GM19240 (cell line): ENCODE results near the gene SH2D4B.
"Not testable (repeated sequence)": the region's sequence is repeated elsewhere in the genome, so short reads cannot be mapped to it uniquely, and the experiment has no call there.

ENCODE experiments used
- DNase-seq: peaks from one replicate; pipeline ENCODE4 v3.0.0; 2011; ENCODE audit warnings: low spot score; ENCODE audit not compliant: insufficient read length

SH2D4B gene

GRCh38 chr10:80523773-80524172 is 13.9 kb upstream of the SH2D4B start:
- DNase-seq: no peak

DNA sequence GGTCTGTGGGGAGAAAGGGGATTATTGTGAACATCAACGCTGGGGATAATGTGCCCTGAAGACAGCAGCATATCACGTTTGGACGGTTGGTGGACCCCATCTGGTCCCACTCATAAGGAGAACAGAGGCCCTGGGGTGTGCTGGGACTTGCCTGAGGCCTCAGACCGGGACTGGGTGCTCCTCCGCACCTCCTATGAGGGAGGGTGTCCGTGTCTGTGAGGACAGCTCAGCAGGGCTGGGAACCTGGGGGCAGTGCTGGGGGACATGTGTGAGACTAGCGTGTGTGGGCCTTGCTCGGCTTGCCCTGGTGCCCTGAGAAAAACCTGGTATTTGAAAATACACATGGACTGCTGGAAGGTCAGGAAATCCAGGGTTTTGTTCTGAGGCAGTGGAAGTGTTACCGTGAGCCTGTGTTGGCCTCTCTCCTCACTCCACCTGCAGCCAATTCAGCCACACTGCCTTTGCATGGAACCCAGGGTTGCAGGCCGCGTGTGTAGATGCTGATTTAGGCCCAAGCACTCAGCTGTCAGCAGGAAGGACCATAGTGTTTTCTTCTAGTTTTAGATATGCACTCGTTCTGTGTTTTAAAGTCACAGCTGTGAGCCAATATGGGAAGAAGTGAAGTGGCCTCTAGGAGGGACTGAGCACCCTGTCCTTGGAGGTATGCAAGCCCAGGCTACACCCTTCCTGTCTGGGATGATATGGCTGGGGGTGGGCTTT is 13.4 kb upstream of the SH2D4B start:
- DNase-seq: no peak

DNA sequence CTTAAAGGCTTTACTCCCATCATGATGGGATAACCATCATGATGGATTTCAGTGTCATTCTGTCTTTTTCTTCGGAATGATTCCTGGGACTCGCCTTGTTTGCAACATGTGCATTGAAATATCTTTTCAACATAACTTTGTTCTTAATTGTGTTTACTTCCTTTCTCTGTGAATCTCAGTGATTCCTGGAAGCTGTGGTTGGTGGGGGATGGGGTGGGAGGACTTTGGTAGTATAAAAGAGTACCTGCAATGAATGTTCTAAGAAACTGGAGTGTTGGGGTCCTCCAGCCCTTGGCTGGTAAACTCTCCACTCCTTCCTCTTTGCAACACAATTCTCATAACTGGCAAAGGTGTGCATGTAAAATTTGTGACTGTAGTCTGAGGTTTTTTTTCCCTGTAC is 11.5 kb upstream of the SH2D4B start:
- no peak for DNase-seq

GRCh38 chr10:80526742-80527141 is 11.0 kb upstream of the SH2D4B start:
- no peak for DNase-seq

GRCh38 chr10:80528185-80528700 is 9.5 kb upstream of the SH2D4B start:
- DNase-seq: no peak

- DNase-seq: no peak
Observed at GRCh38 chr10:80528901-80529300, 8.8 kb upstream of the SH2D4B start.

DNA sequence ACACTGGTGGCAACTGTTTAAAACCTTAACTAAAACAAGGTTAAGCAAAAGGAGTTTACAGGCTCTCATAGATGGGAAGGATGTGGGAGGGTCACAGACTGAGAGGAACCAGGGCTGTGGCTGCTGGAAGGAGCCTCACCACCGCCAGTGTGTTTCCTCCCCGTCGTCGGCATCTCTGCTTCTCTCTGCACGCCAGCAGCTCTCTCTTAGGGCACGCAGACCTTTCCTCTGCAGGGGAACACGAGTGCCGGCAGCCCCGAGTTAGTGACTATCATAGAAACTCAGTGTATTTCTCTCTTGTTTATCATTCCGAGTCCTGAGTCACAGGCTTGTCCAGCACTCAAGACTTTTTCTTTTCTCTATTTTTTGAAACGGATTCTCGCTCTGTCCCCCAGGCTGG is 8.1 kb upstream of the SH2D4B start:
- DNase-seq: no peak

DNA sequence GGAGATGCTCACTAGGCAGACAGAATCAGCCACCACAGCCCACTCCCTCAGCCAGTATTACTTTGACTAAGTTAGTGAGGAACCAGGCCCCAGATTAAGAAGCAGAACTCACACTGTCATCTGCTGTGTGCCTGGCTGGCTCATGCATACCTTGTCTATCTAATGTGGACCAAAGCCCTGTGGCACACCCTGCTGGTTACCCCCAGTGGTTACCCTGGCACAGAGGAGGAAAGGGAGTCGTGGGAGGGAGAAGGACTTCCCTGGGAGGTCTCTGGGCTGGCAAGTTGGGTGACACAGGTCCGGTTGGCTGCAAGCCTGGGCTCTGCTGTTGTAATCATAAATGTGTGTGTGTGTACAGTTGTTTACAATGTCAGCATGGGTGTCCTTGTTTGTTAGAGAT is 7.5 kb upstream of the SH2D4B start:
- DNase-seq: no peak

DNA sequence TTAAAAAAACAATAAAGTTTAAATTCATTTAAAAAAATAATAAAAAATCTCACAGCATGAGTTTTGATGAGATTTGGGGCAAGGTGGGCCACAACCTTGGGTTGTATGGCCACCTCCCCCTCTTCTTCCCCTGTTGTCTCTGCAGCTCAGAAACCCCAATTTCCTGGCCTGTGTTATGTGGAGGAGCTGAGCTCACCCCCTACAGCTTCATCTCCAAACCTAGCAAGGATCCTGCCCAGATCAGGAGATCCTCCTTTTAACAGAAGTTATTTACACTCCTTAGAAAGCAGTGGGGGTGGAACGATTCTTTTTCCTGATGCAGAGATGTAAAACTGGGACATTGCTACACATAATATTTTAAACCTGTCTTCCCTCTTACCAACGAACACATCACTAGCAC is 6.9 kb upstream of the SH2D4B start:
- DNase-seq: no peak

DNA sequence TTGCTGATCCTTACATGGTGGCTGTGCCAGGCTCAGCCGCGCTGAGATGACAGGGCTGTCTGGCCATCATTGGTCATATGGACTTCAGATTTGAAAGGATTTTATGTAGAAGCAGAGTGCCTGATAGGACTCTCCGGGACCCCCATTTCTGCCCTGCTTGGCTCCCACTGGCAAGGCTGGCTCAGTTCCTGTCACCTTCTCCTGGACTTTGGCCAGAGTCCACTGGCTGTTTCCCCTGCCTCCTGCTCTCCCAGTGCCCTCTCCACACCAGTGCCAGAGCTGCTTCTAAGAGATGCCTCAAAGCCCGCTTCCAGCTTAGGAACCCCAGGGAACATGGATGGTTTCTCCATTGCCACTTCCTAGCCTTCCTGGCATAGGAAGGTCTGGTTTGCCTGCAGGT is 5.1 kb upstream of the SH2D4B start:
- DNase-seq: no peak

- not testable (repeated sequence) for DNase-seq
Observed at GRCh38 chr10:80534059-80534458, 3.6 kb upstream of the SH2D4B start.

GRCh38 chr10:80534646-80535045 is 3.1 kb upstream of the SH2D4B start:
- not testable (repeated sequence) for DNase-seq

DNA sequence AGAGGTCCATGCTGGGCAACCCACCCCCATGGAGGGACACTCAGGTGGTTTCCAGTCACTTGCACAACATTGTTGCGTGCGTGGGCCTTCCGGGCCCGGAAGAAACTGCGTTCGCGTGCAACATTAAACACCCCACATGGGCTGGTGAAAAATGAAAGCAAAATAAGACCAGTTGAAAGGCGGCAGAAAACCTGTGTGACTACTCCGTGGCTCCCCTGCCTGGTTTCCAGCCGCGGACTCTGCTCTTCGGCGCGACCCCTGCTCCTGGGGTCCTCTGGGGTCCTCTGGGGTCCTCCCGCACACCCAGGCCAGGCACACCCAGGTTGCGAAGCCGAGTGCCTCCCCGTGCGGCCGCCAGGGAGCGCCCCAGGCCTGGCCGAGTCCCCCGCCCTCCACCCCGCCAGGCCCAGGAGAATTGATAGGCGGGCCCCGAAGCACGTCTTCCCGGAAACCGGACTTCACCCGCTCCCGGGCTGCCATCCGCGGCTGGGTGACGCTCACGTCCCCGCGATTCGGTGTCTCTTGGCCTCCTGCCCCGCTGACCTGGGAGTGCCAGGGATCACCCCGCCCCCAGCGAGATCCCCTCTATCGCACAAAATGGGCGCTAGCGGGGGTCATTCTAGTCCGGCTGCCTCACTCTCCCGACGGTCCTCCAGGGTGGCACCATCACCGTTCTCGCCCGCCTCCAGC is 1.9 kb upstream of the SH2D4B start:
- peak; percentile 59 for DNase-seq

DNA sequence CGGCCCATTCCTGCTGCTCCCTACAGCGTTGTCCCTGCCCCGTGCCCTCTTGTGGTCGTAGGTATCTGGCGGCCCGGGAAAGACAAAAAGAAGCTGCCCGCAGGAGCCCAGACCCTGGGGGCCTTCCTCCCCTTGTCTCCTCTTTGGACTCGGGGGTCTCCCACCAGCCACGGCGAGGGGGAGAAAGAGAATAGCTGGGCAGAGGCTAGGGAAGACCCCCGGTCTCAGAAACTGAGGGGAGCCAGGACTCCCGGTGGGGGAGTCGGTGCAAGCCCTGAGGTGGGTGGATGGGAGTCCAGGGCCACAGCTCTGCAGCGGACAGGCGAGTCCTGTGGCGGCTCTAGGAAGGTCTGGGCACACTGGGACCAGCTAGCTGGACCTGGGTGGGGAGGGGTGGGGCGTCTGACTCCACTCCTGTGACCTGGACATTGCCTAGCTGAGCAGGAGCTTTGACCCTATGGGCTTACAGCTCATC is 1.3 kb upstream of the SH2D4B start:
- no peak for DNase-seq

DNA sequence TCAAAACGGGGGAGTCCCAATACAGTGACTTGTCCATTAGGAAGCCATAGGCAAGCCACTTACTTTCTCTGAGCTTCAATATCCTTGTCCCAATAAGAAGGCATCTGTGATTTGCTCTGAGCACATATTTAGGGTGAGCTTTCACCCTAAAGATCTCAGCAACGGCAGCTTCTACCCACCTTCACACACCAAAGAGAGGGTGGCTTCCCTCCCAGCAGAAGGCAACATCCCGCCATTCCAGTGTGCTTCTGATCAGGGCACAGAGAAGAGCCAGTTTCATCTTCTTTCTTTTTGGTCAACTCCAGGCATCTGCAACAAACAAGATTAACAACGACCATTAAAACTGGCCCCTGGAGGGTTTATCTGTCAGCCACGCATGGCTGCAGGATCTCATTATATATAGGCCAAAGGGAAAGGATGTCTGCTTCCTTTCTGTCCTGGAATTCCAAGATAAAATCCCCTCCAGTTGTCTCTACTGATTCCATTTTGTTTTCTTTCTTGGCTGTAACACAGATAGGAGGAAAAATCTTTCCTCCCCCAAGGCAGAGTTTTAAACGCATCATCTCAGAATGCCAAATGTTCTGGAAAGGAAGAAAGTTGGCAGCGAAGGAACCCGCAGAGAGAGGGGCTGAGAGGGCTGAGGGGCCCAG is 491 bp upstream of the SH2D4B start:
- no peak for DNase-seq

DNA sequence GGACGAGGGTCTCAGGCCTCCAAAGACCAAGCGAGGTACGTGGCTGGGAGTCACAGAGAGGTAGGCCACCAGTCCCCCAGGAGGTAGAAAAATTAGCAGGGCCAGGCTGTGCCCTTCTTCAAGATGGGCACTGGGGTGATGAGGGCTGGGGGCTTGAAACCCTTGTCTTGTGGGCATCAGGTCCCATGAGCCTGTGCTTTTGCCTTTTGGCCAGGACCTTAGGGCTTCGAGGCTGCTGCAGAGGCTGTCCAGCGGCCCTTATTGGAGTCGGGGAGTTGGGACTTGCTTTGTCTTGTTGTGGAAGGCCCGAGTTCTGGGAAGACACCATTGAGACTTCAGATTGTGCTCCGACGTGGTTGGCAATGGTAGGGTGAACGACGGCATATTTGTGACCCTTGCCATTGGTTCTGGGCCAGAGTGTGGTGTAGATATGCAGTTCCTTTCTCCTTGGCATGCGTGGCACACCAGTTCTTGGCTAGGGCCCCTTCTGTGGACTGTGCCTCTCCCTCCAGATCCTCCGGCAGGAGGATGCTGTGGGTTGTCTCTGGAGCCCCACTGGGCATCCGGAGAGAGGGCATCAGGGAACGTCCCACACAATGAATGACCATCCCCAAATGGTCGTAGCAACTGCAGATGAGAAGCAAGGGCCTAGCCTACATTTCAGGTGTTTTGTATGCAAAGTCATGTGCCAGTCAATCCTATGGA is 931 bp downstream of the SH2D4B start:
- no peak for DNase-seq

DNA sequence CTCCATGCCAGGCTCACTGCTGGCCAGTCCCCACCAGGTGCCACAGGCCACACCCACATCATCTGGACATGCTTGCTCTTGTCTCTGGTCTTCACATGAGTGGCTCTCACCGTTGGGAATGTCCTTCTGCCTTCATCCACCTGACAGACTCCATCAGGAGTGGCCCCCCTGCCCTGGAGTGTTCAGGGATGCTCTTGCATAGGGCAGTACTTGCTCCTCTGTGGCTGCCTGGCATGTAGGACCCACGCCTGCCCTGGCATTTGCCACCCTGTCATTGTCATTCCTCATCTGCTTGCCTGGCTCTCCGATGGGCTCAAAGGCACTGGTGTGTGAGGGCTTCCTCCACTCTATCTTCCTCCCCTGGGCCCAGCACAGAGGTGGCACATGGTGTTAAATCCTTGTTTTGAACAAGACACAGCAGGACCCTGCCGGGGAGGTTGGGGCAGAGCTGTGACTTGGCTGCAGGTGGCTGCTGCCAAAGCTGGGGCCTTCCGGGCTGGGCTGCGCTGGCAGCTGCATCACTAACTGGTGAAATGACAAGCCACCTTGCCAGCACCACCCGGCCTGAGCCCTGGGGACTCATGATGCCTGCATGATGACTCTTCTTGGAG is 1.8 kb downstream of the SH2D4B start:
- DNase-seq: no peak

DNA sequence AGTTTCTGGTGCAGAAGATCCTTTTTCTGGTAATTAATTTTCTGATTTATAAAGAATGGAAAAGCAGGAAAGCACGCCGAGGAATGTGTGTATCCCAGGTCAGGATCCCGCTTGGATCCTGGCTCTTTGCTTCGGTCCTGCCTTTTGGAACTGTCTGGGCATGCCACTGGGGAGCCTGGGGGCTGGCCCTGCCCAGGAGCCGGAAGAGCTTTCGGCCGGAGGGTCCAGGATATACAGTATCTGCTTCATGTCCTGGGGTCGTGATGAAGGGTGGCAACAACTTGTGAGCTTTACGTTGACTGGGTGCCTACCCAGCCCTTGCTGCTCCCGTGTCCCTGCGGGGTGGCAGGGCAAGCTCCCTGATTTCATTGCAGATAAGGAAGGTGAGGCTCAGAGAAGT is 2.4 kb downstream of the SH2D4B start:
- no peak for DNase-seq

DNA sequence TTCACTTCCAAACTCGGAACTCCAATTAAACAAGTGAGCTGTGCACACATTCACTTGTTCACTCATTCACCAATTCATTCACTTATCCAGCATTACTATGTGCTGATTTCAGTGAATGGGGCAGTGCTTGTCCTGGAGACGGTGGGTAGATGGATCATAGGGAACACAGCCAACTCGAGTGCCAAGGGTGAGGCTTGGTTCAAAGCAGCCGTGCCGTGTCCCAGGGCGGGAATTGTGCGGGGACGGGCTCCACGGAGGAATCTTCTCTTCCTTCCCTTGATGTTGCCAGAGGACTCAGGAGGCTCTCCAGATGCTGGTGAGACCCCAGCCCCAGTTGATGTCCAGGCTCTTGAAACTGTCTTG is 2.9 kb downstream of the SH2D4B start:
- no peak for DNase-seq

- DNase-seq: no peak
Observed at GRCh38 chr10:80540981-80541750, 3.5 kb downstream of the SH2D4B start.

DNA sequence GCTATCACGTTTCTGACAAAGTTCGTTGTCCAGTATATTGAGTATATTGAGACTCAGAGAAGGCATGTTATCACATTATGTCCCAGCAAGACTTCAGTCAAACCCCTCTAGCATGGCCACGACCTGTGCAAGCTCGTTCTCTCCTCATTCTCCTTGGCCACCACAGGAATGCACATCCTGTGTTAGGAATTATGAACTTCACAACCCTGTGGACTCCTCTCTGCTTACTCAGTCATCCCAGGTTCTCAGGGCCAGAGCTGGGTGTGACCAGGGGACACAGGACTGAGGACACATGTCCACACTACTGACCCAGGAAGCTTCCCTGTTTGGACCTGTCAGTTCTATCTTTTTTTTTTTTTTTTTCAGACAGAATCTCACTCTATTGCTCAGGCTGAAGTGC is 4.4 kb downstream of the SH2D4B start:
- DNase-seq: no peak
